HepG2 (cell line): ENCODE data around the gene ZMYM4. TPM values are rescaled to one million over a fixed set of nuclear protein-coding genes. Genes with fewer than 3 reads are reported as not detected.

ENCODE experiments used
- ATAC-seq: fragments of 200-7000 bp; cut with Tn5 transposase; 3 replicates; pipeline ENCODE4 v1.9.1; 2020; ENCODE audit warnings: mild to moderate bottlenecking, moderate library complexity
- BruUV-seq: library from RNA; stranded (reverse); fragments of 400-500 nt; replicated peaks from 2 replicates; lab custom pipeline; 2021; lab: Mats Ljungman, UMichigan
- CTCF ChIA-PET: fragments of 300-600 bp; formaldehyde crosslinking; extraction: SDS; loops from one replicate; lab custom pipeline; 2021; ENCODE audit warnings: low total read pairs, inconsistent platforms, low intra/inter-chr PET ratio; lab: Yijun Ruan, JAX
- POLR2A ChIA-PET: fragments of 350-600 bp; sonication (Branson Sonifier 250); formaldehyde crosslinking; loops from one replicate; lab custom pipeline; 2020; ENCODE audit warnings: antibody characterized with exemption, inconsistent platforms; lab: Yijun Ruan, JAX
- DNase-seq: peaks from one replicate; pipeline ENCODE4 v3.0.0-alpha.2; 2015; ENCODE audit warnings: low spot score
- FAIRE-seq: peaks from 3 replicates; lab custom pipeline; 2011; peaks lifted over from hg19 to GRCh38; lab: Jason Lieb, UNC
- H2AFZ ChIP-seq: one replicate; pipeline ENCODE4 v1.6.1; 2011; ENCODE audit warnings: low read length, inconsistent platforms
- H3K27ac ChIP-seq: fragments of 300-600 bp; 3 replicates; pipeline ENCODE4 v1.8.0; 2011; ENCODE audit warnings: mixed run types, mild to moderate bottlenecking, mixed read lengths, low read length, inconsistent platforms; ENCODE audit not compliant: insufficient read depth; ENCODE audit errors: extremely low read length
- H3K27me3 ChIP-seq, 2 experiments: fragments of 200-600 bp in 1 of 2; 2 replicates in 1 of 2; 3 replicates in 1 of 2; pipeline versions ENCODE4 v1.6.0 to v1.8.0; 2011; ENCODE audit warnings: low read length in 2 of 2, mild to moderate bottlenecking in 2 of 2, moderate library complexity in 2 of 2, inconsistent platforms in 1 of 2; ENCODE audit not compliant: insufficient read depth in 2 of 2, control insufficient read depth in 1 of 2
- H3K36me3 ChIP-seq, 2 experiments: fragments of 200-600 bp in 1 of 2; replicated peaks in 1 of 2; 2 replicates in 1 of 2; 3 replicates in 1 of 2; pipeline versions ENCODE4 v1.5.1 to v1.8.0; 2011; ENCODE audit warnings: low read length in 2 of 2, inconsistent platforms in 1 of 2; ENCODE audit not compliant: insufficient read depth in 2 of 2, control insufficient read depth in 1 of 2
- H3K4me1 ChIP-seq: 2 replicates; pipeline ENCODE4 v1.5.1; 2012; ENCODE audit warnings: low read length, inconsistent platforms; ENCODE audit not compliant: insufficient read depth
- H3K4me2 ChIP-seq: 2 replicates; pipeline ENCODE4 v1.6.0; 2011; ENCODE audit warnings: low read depth, low read length, inconsistent platforms
- H3K4me3 ChIP-seq, 3 experiments: fragments of 200-600 bp in 1 of 3; sonication (generic), shearing (Covaris generic) in 1 of 3; replicated peaks in 1 of 3; 2 replicates each; pipeline ENCODE4 v1.5.1; 2011 to 2016; ENCODE audit warnings: low read length in 3 of 3, inconsistent platforms in 2 of 3, low read depth in 2 of 3, mild to moderate bottlenecking in 2 of 3, control low read depth in 1 of 3, mixed read lengths in 1 of 3; ENCODE audit not compliant: insufficient read depth in 1 of 3
- H3K79me2 ChIP-seq: one replicate; pipeline ENCODE4 v1.6.1; 2011; ENCODE audit warnings: low read length, inconsistent platforms; ENCODE audit not compliant: insufficient read depth
- H3K9ac ChIP-seq: 2 replicates; pipeline ENCODE4 v1.6.0; 2011; ENCODE audit warnings: mild to moderate bottlenecking, low read depth, low read length, inconsistent platforms; ENCODE audit not compliant: insufficient read depth
- H3K9me3 ChIP-seq: 2 replicates; pipeline ENCODE4 v1.5.1; 2012; ENCODE audit warnings: mild to moderate bottlenecking, low read length
- H4K20me1 ChIP-seq: 2 replicates; pipeline ENCODE4 v1.6.0; 2011; ENCODE audit warnings: inconsistent platforms, mild to moderate bottlenecking, low read length, moderate library complexity; ENCODE audit not compliant: insufficient read depth
- HDAC2 ChIP-seq: sonication (generic); formaldehyde crosslinking; IDR thresholded peaks from 2 replicates; pipeline ENCODE4 v1.4.0; 2020; ENCODE audit warnings: missing genetic modification reagents
- MIXL1 ChIP-seq: IDR thresholded peaks from 2 replicates; pipeline ENCODE4 v1.6.1; 2016
- MZF1 ChIP-seq: sonication (generic); formaldehyde crosslinking; IDR thresholded peaks from 2 replicates; pipeline ENCODE4 v1.8.1; 2023; ENCODE audit warnings: mild to moderate bottlenecking, missing genetic modification reagents, borderline replicate concordance
- NCOA1 ChIP-seq: sonication (generic); formaldehyde crosslinking; IDR thresholded peaks from 2 replicates; pipeline ENCODE4 v1.9.0; 2021; ENCODE audit warnings: missing genetic modification reagents
- POLR2A ChIP-seq, 2 experiments: IDR thresholded peaks; 2 replicates each; pipeline ENCODE4 v1.6.1; 2011; ENCODE audit warnings: low read depth in 2 of 2, low read length in 2 of 2, mild to moderate bottlenecking in 1 of 2, moderate library complexity in 1 of 2; ENCODE audit not compliant: insufficient read depth in 1 of 2
- RFX5 ChIP-seq: IDR thresholded peaks from 2 replicates; pipeline ENCODE4 v1.6.1; 2011; ENCODE audit warnings: low read depth, low read length, improper control_type of control experiment
- TAF15 ChIP-seq: fragments of 200-400 bp; formaldehyde crosslinking; IDR thresholded peaks from one replicate; pipeline ENCODE4 v1.6.1; 2018; ENCODE audit warnings: mild to moderate bottlenecking, low read depth, low read length; ENCODE audit not compliant: poor library complexity, severe bottlenecking
- TCF7 ChIP-seq: sonication (generic); IDR thresholded peaks from 2 replicates; pipeline ENCODE4 v1.6.1; 2016; ENCODE audit warnings: antibody characterized with exemption, low read depth
- ZBTB3 ChIP-seq: sonication (generic); formaldehyde crosslinking; IDR thresholded peaks from 2 replicates; pipeline ENCODE4 v1.4.0; 2020; ENCODE audit warnings: low read depth, mild to moderate bottlenecking, moderate library complexity, missing genetic modification reagents, borderline replicate concordance
- ZFAT ChIP-seq: sonication (generic); formaldehyde crosslinking; conservative IDR thresholded peaks from 2 replicates; pipeline ENCODE4 v1.8.1; 2023; ENCODE audit warnings: missing genetic modification reagents, inconsistent platforms
- ZKSCAN8 ChIP-seq: IDR thresholded peaks from 2 replicates; pipeline ENCODE4 v1.6.1; 2016; ENCODE audit warnings: borderline replicate concordance, missing genetic modification reagents, missing compliant biosample characterization
- ZNF274 ChIP-seq: sonication (generic); formaldehyde crosslinking; IDR thresholded peaks from 2 replicates; pipeline ENCODE4 v1.5.1; 2020; ENCODE audit warnings: mild to moderate bottlenecking, missing genetic modification reagents
- ZNF329 ChIP-seq: sonication (generic); formaldehyde crosslinking; IDR thresholded peaks from 2 replicates; pipeline ENCODE4 v1.9.0; 2021; ENCODE audit warnings: low read depth, mild to moderate bottlenecking, missing genetic modification reagents
- ZNF33A ChIP-seq: sonication (generic); formaldehyde crosslinking; IDR thresholded peaks from 2 replicates; pipeline ENCODE4 v1.5.1; 2020; ENCODE audit warnings: missing genetic modification reagents, mild to moderate bottlenecking, moderate library complexity, borderline replicate concordance
- ZNF367 ChIP-seq: sonication (generic); formaldehyde crosslinking; IDR thresholded peaks from 2 replicates; pipeline ENCODE4 v1.4.0; 2020; ENCODE audit warnings: missing genetic modification reagents, borderline replicate concordance
- ZNF446 ChIP-seq: sonication (generic); formaldehyde crosslinking; IDR thresholded peaks from 2 replicates; pipeline ENCODE4 v1.5.0; 2020; ENCODE audit warnings: mild to moderate bottlenecking, missing genetic modification reagents
- ZNF619 ChIP-seq: sonication (generic); formaldehyde crosslinking; IDR thresholded peaks from 2 replicates; pipeline ENCODE4 v1.4.0; 2020; ENCODE audit warnings: mild to moderate bottlenecking, missing genetic modification reagents
- ZNF746 ChIP-seq: sonication (generic); formaldehyde crosslinking; IDR thresholded peaks from 2 replicates; pipeline ENCODE4 v1.8.0; 2022; ENCODE audit warnings: mild to moderate bottlenecking, missing genetic modification reagents
- ZSCAN25 ChIP-seq: sonication (generic); formaldehyde crosslinking; IDR thresholded peaks from 2 replicates; pipeline ENCODE4 v1.8.0; 2022; ENCODE audit warnings: mild to moderate bottlenecking, missing genetic modification reagents
- WGBS: methylation state at CpG from one replicate; pipeline ENCODE4 v1.1.6; 2017; ENCODE audit warnings: low lambda C conversion rate; 5-methylcytosine and 5-hydroxymethylcytosine counted together
- in situ Hi-C: cut with HindIII; loops from 2 replicates; pipeline ENCODE4 v1.10.0; 2017; ENCODE audit warnings: low pct_unique_long_range_greater_than_20kb; ENCODE audit not compliant: extremely low pct_ligation_motif_present
- intact Hi-C: fragments of 100-400 bp; cut with micrococcal nuclease; formaldehyde crosslinking; loops from one replicate; pipeline ENCODE4 v1.10.0; 2022; ENCODE audit not compliant: unreplicated experiment
- polyA plus RNA-seq, 8 experiments: library from polyadenylated mRNA; depleted of rRNA in 3 of 8; stranded (reverse) in 7 of 8; unstranded in 1 of 8; fragments of >200 nt; fragmentation: Illumina TruSeq in 4 of 8; extraction: Trizol in 4 of 8; gene quantifications; 2 replicates each; pipeline versions ENCODE4 v1.2.1 to v1.2.3, GENCODE V29; 2011 to 2016; ENCODE audit warnings: low read depth in 4 of 8, missing spikeins in 1 of 8, mixed read lengths in 1 of 8; ENCODE audit not compliant: insufficient read depth in 1 of 8
- total RNA-seq, 5 experiments: library from RNA; depleted of rRNA; stranded (reverse); fragments of >200 nt; fragmentation: Illumina TruSeq; extraction: Trizol; gene quantifications; 2 replicates each; pipeline ENCODE4 v1.2.3, GENCODE V29; 2016; ENCODE audit warnings: low read depth in 1 of 5
- TF ChIP-seq, protein P1 (sequence below): sonication (generic); formaldehyde crosslinking; IDR thresholded peaks from 2 replicates; pipeline ENCODE4 v1.4.0; 2020; ENCODE audit warnings: missing genetic modification reagents, borderline replicate concordance
- TF ChIP-seq, protein P2 (sequence below): sonication (generic); formaldehyde crosslinking; IDR thresholded peaks from 2 replicates; pipeline ENCODE4 v1.5.1; 2020; ENCODE audit warnings: missing genetic modification reagents, mild to moderate bottlenecking, borderline replicate concordance

ZMYM4 gene
- total and polyA plus RNA-seq, 2 of the 13 experiments (the other 11 are each of a cell fraction or from before 2014, with no cell fraction given), result 13.9 to 37.6 TPM

DNA sequence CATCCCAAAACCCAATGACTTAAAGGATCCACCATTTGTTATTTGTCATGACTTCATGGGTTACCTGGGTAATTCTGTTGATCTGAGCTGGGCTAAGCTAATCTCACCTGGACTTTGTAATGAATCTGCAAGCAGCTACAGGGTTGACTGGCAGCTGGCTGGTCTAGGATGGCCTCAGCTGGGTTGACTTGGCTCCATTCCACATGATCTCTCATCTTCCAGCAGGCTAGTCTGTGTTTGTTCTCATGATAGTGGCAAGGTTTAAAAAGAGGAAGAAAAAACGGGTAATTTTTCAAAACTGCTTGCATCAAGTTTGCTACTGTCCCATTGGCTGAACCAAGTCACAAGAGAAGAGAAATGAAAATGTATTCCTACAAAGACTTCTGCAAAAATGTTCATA is 24.8 kb upstream of the ZMYM4 start:
- H4K20me1 ChIP-seq, result no peaks in the 10 kb centered on the region
- DNase-seq (peak; percentile 83), ATAC-seq (peak; percentile 97), FAIRE-seq (peak; percentile 89)
- in situ Hi-C loops (no loop called here), intact Hi-C loops (no loop called here)
- WGBS, result 0% methylated on average over 1 of the region's 1 CpG
- POLR2A ChIA-PET, result no interaction called here
- peak overlapping the region; percentile 7 for H3K27ac ChIP-seq
- H3K36me3 ChIP-seq, result no peaks in the 10 kb centered on the region
- H3K79me2 ChIP-seq, result no peaks in the 10 kb centered on the region
- peak overlapping the region; percentile 25 for H3K4me2 ChIP-seq
- H3K4me3 ChIP-seq, result no peak overlapping the region
- no peaks in the 10 kb centered on the region for H3K27me3 ChIP-seq
- no TSS peak for BruUV-seq
- H2AFZ ChIP-seq, result no peak overlapping the region
- CTCF ChIA-PET, result no interaction called here
- no peak overlapping the region for H3K9ac ChIP-seq
- H3K9me3 ChIP-seq, result no peaks in the 10 kb centered on the region
- peaks cover 19% of the 10 kb centered on the region for H3K4me1 ChIP-seq
- no peak for TF ChIP-seq MZF1 (CRISPR knock-in tag)
- no peak for TF ChIP-seq RFX5
- TF ChIP-seq ZBTB3 (CRISPR knock-in tag), result no peak
- no peak for TF ChIP-seq ZNF619 (CRISPR knock-in tag)
- TF ChIP-seq ZNF33A (CRISPR knock-in tag), result no peak
- TF ChIP-seq ZNF367 (CRISPR knock-in tag), result no peak
- TF ChIP-seq ZFAT, result no peak
- TF ChIP-seq, protein P1, sequence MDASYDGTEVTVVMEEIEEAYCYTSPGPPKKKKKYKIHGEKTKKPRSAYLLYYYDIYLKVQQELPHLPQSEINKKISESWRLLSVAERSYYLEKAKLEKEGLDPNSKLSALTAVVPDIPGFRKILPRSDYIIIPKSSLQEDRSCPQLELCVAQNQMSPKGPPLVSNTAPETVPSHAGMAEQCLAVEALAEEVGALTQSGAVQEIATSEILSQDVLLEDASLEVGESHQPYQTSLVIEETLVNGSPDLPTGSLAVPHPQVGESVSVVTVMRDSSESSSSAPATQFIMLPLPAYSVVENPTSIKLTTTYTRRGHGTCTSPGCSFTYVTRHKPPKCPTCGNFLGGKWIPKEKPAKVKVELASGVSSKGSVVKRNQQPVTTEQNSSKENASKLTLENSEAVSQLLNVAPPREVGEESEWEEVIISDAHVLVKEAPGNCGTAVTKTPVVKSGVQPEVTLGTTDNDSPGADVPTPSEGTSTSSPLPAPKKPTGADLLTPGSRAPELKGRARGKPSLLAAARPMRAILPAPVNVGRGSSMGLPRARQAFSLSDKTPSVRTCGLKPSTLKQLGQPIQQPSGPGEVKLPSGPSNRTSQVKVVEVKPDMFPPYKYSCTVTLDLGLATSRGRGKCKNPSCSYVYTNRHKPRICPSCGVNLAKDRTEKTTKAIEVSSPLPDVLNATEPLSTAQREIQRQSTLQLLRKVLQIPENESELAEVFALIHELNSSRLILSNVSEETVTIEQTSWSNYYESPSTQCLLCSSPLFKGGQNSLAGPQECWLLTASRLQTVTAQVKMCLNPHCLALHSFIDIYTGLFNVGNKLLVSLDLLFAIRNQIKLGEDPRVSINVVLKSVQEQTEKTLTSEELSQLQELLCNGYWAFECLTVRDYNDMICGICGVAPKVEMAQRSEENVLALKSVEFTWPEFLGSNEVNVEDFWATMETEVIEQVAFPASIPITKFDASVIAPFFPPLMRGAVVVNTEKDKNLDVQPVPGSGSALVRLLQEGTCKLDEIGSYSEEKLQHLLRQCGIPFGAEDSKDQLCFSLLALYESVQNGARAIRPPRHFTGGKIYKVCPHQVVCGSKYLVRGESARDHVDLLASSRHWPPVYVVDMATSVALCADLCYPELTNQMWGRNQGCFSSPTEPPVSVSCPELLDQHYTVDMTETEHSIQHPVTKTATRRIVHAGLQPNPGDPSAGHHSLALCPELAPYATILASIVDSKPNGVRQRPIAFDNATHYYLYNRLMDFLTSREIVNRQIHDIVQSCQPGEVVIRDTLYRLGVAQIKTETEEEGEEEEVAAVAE, result no peak
- no peak for TF ChIP-seq TAF15
- TF ChIP-seq ZNF746, result no peak
- no peak for TF ChIP-seq ZSCAN25 (CRISPR knock-in tag)
- no peak for TF ChIP-seq ZNF274
- TF ChIP-seq POLR2A (IDR thresholded peaks at IDR 0.05; ENCODE audit: insufficient read depth in 1 of 2, low read depth in 2 of 2, low read length in 2 of 2), result no peak
- no peak for TF ChIP-seq ZNF329 (CRISPR knock-in tag)
- no peak for TF ChIP-seq TCF7
- TF ChIP-seq, protein P2, sequence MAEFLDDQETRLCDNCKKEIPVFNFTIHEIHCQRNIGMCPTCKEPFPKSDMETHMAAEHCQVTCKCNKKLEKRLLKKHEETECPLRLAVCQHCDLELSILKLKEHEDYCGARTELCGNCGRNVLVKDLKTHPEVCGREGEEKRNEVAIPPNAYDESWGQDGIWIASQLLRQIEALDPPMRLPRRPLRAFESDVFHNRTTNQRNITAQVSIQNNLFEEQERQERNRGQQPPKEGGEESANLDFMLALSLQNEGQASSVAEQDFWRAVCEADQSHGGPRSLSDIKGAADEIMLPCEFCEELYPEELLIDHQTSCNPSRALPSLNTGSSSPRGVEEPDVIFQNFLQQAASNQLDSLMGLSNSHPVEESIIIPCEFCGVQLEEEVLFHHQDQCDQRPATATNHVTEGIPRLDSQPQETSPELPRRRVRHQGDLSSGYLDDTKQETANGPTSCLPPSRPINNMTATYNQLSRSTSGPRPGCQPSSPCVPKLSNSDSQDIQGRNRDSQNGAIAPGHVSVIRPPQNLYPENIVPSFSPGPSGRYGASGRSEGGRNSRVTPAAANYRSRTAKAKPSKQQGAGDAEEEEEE (CRISPR knock-in tag), result no peak
- peak; percentile 37; the same call in 1 of the 2 replicates for TF ChIP-seq MIXL1 (CRISPR knock-in tag)
- TF ChIP-seq ZNF446 (CRISPR knock-in tag), result no peak
- 0 out of 2 replicates have a peak, but pooled peaks have one; percentile 32 for TF ChIP-seq HDAC2 (CRISPR knock-in tag)
- TF ChIP-seq NCOA1, result no peak
- no peak for TF ChIP-seq ZKSCAN8 (CRISPR knock-in tag)
